ENCODE data around the gene SLFN13. TPM values are rescaled to one million over a fixed set of nuclear protein-coding genes. Genes with fewer than 3 reads are reported as not detected.

SLFN13 gene
- total RNA-seq, 1 experiment from 2014 or later: 19.7 TPM

- POLR2A ChIA-PET: no interaction called here
- peaks cover 60% of the 10 kb centered on the region for H3K4me1 Mint-ChIP-seq
- DNase-seq (ENCODE audit: low spot score): peak; percentile 70
- peaks cover 100% of the 10 kb centered on the region for H3K27me3 Mint-ChIP-seq (ENCODE audit: low read depth)
- ATAC-seq: peak; percentile 58
- H3K36me3 Mint-ChIP-seq: no peaks in the 10 kb centered on the region
- CTCF ChIA-PET: interaction anchor here (3.7 kb wide), 1 partner anchor 177 kb away, joined by 12 read pairs; no protein-coding TSS in a partner anchor
- H3K27ac Mint-ChIP-seq: no peak overlapping the region
- TF ChIP-seq ZNF219 (CRISPR knock-in tag; IDR thresholded peaks at IDR 0.05; ENCODE audit: borderline replicate concordance): no peak
- TF ChIP-seq ATF2 (CRISPR knock-in tag; IDR thresholded peaks at IDR 0.05; ENCODE audit: borderline replicate concordance, low read depth): no peak
- no peak for TF ChIP-seq SMAD3 (CRISPR knock-in tag; IDR thresholded peaks at IDR 0.05; ENCODE audit: borderline replicate concordance)
- no peak for TF ChIP-seq ZNF671 (CRISPR knock-in tag; IDR thresholded peaks at IDR 0.05)
- no peak for TF ChIP-seq RELA (CRISPR knock-in tag; IDR thresholded peaks at IDR 0.05; ENCODE audit: borderline replicate concordance)
- peak overlapping the region; percentile 15; the same call in 1 of the 2 replicates for H3K4me3 Mint-ChIP-seq
- H3K9me3 Mint-ChIP-seq: no peaks in the 10 kb centered on the region
Measured at GRCh38 chr17:35489944-35490343, 41.4 kb upstream of the SLFN13 start.

- no peaks in the 10 kb centered on the region for H3K9me3 Mint-ChIP-seq
- POLR2A ChIA-PET: interaction anchor here (1.7 kb wide), 1 partner anchor 176 kb away, joined by 4 read pairs; no protein-coding TSS in a partner anchor
- CTCF ChIA-PET: interaction anchor here (1.3 to 3.4 kb wide), 5 partner anchors 10 to 176 kb away, joined by 3 to 51 read pairs (median 11); partner anchors contain the start of gene SLFN13
- no peak for DNase-seq (ENCODE audit: low spot score)
- H3K36me3 Mint-ChIP-seq: no peaks in the 10 kb centered on the region
- peaks cover 100% of the 10 kb centered on the region for H3K27me3 Mint-ChIP-seq (ENCODE audit: low read depth)
- peaks cover 55% of the 10 kb centered on the region for H3K4me1 Mint-ChIP-seq
- ATAC-seq: no peak
- no peak for TF ChIP-seq SMAD3 (CRISPR knock-in tag; IDR thresholded peaks at IDR 0.05; ENCODE audit: borderline replicate concordance)
- TF ChIP-seq MYBL2 (CRISPR knock-in tag; IDR thresholded peaks at IDR 0.05): no peak
- TF ChIP-seq FOXK1 (CRISPR knock-in tag; IDR thresholded peaks at IDR 0.05): no peak
- no peak for TF ChIP-seq NFATC4 (CRISPR knock-in tag; IDR thresholded peaks at IDR 0.05)
- TF ChIP-seq SP1 (CRISPR knock-in tag; conservative IDR thresholded peaks at IDR 0.05): no peak
- TF ChIP-seq, protein P1, sequence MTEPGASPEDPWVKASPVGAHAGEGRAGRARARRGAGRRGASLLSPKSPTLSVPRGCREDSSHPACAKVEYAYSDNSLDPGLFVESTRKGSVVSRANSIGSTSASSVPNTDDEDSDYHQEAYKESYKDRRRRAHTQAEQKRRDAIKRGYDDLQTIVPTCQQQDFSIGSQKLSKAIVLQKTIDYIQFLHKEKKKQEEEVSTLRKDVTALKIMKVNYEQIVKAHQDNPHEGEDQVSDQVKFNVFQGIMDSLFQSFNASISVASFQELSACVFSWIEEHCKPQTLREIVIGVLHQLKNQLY (CRISPR knock-in tag; IDR thresholded peaks at IDR 0.05): no peak
- TF ChIP-seq, protein P2, sequence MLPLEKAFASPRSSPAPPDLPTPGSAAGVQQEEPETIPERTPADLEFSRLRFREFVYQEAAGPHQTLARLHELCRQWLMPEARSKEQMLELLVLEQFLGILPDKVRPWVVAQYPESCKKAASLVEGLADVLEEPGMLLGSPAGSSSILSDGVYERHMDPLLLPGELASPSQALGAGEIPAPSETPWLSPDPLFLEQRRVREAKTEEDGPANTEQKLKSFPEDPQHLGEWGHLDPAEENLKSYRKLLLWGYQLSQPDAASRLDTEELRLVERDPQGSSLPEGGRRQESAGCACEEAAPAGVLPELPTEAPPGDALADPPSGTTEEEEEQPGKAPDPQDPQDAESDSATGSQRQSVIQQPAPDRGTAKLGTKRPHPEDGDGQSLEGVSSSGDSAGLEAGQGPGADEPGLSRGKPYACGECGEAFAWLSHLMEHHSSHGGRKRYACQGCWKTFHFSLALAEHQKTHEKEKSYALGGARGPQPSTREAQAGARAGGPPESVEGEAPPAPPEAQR (CRISPR knock-in tag; IDR thresholded peaks at IDR 0.05): no peak
- TF ChIP-seq, protein P3, sequence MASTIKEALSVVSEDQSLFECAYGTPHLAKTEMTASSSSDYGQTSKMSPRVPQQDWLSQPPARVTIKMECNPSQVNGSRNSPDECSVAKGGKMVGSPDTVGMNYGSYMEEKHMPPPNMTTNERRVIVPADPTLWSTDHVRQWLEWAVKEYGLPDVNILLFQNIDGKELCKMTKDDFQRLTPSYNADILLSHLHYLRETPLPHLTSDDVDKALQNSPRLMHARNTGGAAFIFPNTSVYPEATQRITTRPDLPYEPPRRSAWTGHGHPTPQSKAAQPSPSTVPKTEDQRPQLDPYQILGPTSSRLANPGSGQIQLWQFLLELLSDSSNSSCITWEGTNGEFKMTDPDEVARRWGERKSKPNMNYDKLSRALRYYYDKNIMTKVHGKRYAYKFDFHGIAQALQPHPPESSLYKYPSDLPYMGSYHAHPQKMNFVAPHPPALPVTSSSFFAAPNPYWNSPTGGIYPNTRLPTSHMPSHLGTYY (CRISPR knock-in tag; IDR thresholded peaks at IDR 0.05): no peak
- TF ChIP-seq AR (CRISPR knock-in tag; IDR thresholded peaks at IDR 0.05): no peak
- TF ChIP-seq USF2 (CRISPR knock-in tag; IDR thresholded peaks at IDR 0.05): no peak
- TF ChIP-seq, protein P4, sequence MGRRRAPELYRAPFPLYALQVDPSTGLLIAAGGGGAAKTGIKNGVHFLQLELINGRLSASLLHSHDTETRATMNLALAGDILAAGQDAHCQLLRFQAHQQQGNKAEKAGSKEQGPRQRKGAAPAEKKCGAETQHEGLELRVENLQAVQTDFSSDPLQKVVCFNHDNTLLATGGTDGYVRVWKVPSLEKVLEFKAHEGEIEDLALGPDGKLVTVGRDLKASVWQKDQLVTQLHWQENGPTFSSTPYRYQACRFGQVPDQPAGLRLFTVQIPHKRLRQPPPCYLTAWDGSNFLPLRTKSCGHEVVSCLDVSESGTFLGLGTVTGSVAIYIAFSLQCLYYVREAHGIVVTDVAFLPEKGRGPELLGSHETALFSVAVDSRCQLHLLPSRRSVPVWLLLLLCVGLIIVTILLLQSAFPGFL (CRISPR knock-in tag; IDR thresholded peaks at IDR 0.05; ENCODE audit: borderline replicate concordance): no peak
- TF ChIP-seq JUN (CRISPR knock-in tag; IDR thresholded peaks at IDR 0.05): no peak
- no peak overlapping the region for H3K27ac Mint-ChIP-seq
- H3K4me3 Mint-ChIP-seq: no peak overlapping the region
Measured at GRCh38 chr17:35488991-35489390, 40.4 kb upstream of the SLFN13 start.
